HG02642 (cell line): ENCODE results near the gene PCNX2.

Source experiments
- ATAC-seq: cut with Tn5 transposase; IDR thresholded peaks from one replicate; pipeline ENCODE4 v1.9.1; 2021; ENCODE audit warnings: mild to moderate bottlenecking; ENCODE audit not compliant: unreplicated experiment, poor library complexity

Gene PCNX2

DNA sequence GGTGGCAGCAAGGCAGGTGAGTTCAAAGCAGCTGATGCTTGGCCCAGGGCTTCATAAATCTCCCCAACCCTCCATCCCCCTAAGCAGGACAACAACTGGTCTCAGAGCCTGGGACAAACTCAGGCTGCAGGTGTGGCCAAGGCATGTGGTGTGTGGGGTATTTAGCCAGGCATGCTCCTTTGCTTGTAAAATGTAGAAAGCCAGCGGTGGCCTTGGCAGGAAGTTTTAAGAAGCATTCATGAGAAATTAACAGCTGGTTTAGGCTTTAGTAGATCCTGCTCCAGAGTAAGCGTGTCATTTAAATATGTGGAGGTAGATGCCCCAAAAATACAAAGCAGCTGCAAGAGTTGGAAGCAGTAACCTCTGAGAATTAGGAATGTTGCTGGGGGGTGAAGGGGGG is 300.3 kb downstream of the PCNX2 start:
- no peak for ATAC-seq

GRCh38 chr1:232993555-232993954 is 302.0 kb downstream of the PCNX2 start:
- no peak for ATAC-seq

- ATAC-seq = no peak
Observed at GRCh38 chr1:232992227-232992626, 303.3 kb downstream of the PCNX2 start.

DNA sequence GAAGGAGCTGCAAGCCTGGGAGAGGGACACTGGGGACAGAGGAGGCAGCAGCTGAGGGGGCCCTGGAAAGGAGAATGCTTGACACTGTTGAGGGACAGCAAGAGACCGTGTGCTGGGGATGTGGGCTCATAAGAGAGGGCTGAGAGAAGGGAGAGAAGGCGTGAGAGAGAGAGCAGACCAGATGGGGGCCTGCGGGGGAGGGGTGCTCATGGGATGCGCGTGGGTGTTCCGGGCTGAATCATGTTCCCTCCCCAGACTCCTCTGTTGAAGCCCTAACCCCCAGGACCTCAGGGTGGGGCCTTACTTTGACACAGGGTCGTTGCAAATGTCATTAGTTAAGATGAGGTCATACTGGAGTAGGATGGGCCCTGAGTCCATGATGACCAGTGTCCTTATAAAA is 304.3 kb downstream of the PCNX2 start:
- ATAC-seq = no peak

GRCh38 chr1:232990176-232991128 is 305.1 kb downstream of the PCNX2 start:
- ATAC-seq = no peak

DNA sequence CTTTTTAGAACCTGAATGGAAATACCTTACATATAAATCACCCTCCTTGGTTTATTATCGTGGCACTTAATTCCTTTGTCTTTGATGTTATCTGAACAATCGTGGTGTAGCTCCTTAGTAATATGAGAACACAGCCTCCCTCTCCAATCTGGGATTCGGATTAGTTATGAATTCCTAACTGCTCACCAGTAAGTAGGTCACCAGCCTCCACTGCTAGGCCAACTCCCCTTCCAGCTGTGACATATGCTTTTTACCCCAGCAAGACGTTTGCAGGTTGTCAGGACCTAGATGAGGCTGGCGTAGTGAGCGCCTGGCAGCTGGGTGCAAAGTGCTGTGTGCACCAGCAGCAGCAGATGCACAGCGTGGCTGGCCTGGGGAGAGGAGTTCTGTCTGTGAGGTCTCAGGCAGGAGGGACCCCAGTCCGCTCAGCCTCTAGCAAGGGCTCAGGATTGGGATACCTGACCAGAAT is 306.9 kb downstream of the PCNX2 start:
- ATAC-seq = no peak

DNA sequence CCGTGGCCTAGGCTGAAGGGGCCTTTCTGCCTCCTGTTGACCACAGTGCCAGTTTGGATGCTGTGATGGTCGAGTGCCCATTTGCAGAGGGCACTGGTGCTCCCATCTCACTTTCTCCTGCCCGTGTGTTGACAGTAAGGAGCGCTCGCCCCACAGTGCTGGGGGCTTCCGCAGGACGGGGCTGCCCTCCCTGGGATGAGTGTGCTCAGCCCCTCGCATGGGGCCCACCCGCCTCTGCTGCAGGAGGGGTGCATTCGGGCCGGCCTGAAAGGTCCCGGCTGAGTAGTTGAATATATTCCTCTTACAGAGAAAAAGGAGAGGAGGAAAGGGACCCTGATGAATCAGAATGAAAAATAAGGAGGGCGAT is 307.8 kb downstream of the PCNX2 start:
- ATAC-seq = no peak

GRCh38 chr1:232987046-232987773 is 308.3 kb downstream of the PCNX2 start:
- ATAC-seq = no peak

DNA sequence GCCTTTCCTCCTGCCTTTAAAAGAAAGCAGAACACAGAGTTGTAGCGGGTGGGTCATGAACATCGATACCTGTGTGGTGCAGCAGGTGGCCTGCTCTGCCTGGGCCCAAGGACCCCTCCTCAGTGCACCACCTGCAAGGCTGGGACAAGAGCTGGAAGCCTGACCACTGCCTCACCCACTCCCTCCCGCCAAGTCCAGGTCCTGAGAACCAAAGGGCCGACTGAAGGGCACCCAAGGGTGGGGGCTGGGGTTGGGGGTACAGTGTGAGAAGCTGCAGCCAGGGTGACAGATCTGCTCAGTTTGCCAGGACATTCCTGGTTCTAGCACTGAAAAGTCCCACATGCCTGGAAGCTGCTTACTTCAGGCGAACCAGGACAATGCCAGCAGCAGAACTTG is 309.0 kb downstream of the PCNX2 start:
- no peak for ATAC-seq

- ATAC-seq = no peak
Observed at GRCh38 chr1:232985882-232986526, 309.5 kb downstream of the PCNX2 start.

GRCh38 chr1:232984577-232985425 is 310.7 kb downstream of the PCNX2 start:
- ATAC-seq = no peak

GRCh38 chr1:232983817-232984567 is 311.5 kb downstream of the PCNX2 start:
- no peak for ATAC-seq

- no peak for ATAC-seq
Observed at GRCh38 chr1:232983375-232983774, 312.1 kb downstream of the PCNX2 start.

GRCh38 chr1:232982238-232982944 is 313.1 kb downstream of the PCNX2 start:
- no peak for ATAC-seq

DNA sequence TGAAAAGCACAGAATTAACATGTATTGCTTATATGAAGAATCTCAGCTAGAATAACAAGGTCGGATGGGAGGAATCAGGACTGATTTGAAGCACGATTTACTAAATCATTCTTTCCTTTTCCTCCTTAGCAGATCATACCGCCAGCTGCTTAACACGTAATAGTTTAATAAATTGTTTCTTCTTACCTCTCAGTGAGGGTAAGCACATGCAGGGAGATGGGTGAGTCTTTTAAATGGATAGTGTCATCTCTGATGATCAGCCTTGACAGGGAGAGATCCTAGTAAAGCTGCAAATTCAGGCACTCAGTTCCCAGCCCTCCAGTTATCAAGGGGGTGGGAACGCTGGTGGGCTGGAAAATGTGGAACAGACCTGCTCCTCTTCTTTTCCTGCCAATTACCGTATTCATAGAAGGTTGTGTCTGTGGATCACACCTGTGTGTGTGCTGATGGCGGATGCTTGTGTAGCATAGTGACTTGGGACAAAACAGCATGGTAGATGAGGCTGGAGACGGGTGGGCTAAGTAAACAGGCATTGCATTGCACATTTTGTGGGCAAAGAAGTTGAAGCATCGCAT is 314.5 kb downstream of the PCNX2 start:
- no peak for ATAC-seq

DNA sequence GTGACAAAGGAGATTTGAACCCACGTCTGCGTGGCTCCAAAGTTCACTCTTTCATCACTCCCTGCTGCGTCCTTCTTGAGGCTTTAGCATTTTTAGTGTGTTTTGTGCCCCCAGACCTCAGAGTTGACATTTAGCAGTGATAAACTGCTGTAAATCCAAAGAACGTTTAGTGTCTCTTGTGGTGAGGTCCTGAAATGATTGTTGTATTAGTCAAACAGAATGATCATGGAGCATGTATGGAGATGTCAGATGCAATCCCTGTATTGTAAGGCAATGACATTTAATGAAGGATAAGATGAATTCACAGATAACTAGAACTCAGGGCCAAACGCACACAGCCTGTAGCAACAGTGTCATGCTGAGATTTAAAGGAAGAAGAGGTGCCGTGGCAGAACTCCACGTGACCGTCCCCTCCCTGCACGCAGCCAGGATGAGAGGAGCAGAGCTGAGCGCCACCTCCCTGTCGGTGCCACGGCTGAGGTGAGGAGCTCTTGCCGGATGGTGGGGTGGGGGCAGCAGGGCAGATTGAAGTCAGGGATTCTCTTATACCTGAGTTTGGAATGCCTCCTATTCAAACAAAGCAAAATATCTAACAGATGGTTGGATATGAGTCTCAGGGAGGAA is 315.1 kb downstream of the PCNX2 start:
- ATAC-seq = no peak

GRCh38 chr1:232979558-232979957 is 316.0 kb downstream of the PCNX2 start:
- no peak for ATAC-seq

DNA sequence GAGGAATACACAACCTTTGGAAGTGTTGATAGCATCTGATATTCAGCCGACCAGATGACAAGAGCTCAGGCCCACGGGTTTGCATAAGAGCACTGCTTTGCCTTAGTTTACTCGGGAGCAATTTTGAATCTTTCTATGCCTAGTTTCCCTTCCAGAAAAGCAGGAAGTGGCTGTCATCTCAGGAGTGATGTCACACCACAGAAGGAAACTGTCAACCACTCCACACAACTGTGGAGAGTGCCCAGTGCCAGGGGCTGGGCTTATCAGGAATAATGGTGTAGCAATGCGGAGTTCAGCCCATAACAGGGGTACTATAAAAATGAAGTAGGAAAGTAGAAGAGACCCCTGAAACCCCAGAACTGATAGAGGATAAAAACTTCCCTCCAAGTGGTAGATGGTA is 316.7 kb downstream of the PCNX2 start:
- ATAC-seq = no peak
